ENCODE results near the gene TSPAN18.

GRCh38 chr11:44939673-44940395, 213.1 kb downstream of the TSPAN18 start:
- TF ChIP-seq POLR2A (IDR thresholded peaks at IDR 0.05) (no peak), CTCF (IDR thresholded peaks at IDR 0.05) (no peak)
